Mucosa of stomach (tissue), 1 donor: Measurements from ENCODE around the gene COX6A1.
"Not testable (repeated sequence)": the region's sequence is repeated elsewhere in the genome, so short reads cannot be mapped to it uniquely, and the experiment has no call there.

Experiments used
- H3K27me3 ChIP-seq: one replicate; pipeline ENCODE4 v1.7.0; 2013; ENCODE audit warnings: mild to moderate bottlenecking, low read length; ENCODE audit not compliant: control insufficient read depth, insufficient read depth
- H3K36me3 ChIP-seq: one replicate; pipeline ENCODE4 v1.7.0; 2013; ENCODE audit warnings: low read length; ENCODE audit not compliant: control insufficient read depth, insufficient read depth
- H3K4me1 ChIP-seq: one replicate; pipeline ENCODE4 v1.7.0; 2013; ENCODE audit warnings: mild to moderate bottlenecking, low read length; ENCODE audit not compliant: control insufficient read depth, insufficient read depth
- H3K4me3 ChIP-seq: one replicate; pipeline ENCODE4 v1.7.0; 2013; ENCODE audit warnings: low read length
- H3K9ac ChIP-seq: one replicate; pipeline ENCODE4 v1.7.0; 2013; ENCODE audit warnings: mild to moderate bottlenecking, low read length, moderate library complexity
- H3K9me3 ChIP-seq: one replicate; pipeline ENCODE4 v1.7.0; 2013; ENCODE audit warnings: mild to moderate bottlenecking, low read length, moderate library complexity; ENCODE audit not compliant: control insufficient read depth
- donor health status: Pancreatic carcinoma.

The COX6A1 gene

DNA sequence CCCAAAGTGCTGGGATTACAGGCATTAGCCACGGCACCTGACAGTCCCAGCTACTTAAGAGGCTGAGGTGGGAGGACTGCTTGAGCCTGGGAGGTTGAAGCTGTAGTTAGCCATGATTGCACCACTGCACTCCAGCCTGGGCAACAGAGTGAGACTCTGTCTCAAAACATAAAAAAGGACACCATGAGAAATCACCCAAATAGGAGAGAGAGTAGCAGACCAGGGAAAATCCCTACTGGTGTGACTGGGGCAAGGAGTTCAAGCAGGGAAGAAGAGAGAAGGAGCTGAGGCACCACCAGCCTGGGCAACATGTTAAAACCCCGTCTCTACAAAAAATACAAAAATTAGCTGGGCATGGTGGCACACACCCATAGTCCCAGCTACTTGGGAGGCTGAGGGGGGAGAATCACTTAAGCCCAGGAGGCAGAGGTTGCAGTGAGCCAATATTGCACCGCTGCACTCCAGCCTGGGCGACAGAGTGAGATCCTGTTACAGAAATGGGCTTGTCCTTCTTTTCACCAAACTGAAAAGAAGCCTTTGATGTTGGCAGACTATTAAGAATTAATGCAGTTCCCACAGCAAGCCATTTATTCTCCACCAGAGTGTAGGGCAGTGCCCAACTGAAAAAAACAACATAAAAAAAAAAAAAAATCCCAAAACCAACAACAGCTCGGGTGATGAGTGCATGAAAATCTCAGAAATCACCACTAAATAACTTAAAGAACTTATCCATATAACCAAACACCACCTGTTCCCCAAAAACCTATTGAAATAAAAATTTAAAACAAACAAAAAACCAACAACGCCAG lies 36.1 kb downstream of the COX6A1 start:
- H3K9me3 ChIP-seq: no peaks in the 10 kb centered on the region
- H3K4me1 ChIP-seq: peaks cover 5% of the 10 kb centered on the region
- no peak overlapping the region for H3K4me3 ChIP-seq
- no peak overlapping the region for H3K9ac ChIP-seq
- no peaks in the 10 kb centered on the region for H3K27me3 ChIP-seq
- H3K36me3 ChIP-seq: no peaks in the 10 kb centered on the region

DNA sequence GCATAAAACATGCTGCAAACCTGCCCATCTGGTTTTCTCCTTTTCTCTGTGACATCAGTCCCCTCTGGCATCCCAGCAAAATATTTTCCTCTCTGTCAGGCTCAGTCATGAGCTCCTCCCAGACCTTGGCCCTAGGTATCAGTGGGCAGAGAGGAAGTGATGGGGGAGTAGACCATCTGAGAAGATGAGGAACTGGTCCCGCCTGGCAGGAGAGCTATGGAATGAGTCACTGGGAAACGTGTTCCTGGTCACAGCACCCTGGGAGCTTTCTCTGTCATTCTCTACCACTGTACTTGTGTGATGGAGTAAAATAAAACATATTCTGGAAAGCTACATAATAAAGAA lies 36.7 kb downstream of the COX6A1 start:
- Histone ChIP-seq H3K4me1 (peaks cover 5% of the 10 kb centered on the region), H3K9ac (no peak overlapping the region), H3K36me3 (no peaks in the 10 kb centered on the region), H3K27me3 (no peaks in the 10 kb centered on the region), H3K9me3 (no peaks in the 10 kb centered on the region), H3K4me3 (no peak overlapping the region)

DNA sequence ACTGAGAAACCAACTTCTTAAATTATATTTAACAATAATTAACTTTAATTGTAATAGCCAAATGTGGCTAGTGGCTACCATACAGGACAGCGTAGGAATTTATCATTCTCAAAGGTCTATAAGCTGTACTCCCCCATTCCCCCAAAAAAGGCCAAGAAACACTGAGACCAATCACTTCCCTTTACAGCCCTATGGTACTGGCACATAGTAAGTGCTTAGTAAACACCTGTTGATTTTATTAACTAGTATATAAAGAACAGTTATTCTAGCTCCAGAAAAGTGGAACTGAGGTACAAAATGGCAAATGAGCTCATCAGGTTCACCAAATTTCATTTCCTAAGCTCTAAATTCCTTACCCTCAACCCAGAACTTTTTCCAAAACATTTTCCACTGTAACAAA lies 37.7 kb downstream of the COX6A1 start:
- Histone ChIP-seq H3K9me3 (no peaks in the 10 kb centered on the region), H3K4me3 (no peak overlapping the region), H3K4me1 (peaks cover 5% of the 10 kb centered on the region), H3K27me3 (no peaks in the 10 kb centered on the region), H3K9ac (no peak overlapping the region), H3K36me3 (no peaks in the 10 kb centered on the region)

DNA sequence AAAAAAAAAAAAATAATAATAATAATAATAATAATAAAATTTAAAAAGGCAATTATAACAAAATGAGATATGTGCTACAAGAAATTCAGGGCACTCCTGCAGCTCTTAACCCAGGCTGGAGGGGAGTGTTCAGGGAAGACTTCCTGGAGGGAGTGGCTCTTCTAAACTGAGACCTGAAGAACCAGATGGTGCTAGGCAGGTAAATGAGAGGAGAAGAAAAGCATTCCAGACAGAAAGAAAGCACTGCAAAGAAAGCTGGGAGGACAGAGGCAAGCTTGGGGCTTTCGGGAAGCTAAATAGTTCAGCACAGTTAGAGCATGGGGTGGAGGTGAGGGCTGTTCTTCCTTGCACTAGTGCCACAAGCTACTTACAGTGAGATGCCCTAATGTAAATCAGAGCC lies 41.5 kb downstream of the COX6A1 start:
- Histone ChIP-seq H3K4me1 (no peaks in the 10 kb centered on the region), H3K27me3 (no peaks in the 10 kb centered on the region), H3K36me3 (no peaks in the 10 kb centered on the region), H3K9ac (no peak overlapping the region), H3K9me3 (no peaks in the 10 kb centered on the region), H3K4me3 (no peak overlapping the region)

DNA sequence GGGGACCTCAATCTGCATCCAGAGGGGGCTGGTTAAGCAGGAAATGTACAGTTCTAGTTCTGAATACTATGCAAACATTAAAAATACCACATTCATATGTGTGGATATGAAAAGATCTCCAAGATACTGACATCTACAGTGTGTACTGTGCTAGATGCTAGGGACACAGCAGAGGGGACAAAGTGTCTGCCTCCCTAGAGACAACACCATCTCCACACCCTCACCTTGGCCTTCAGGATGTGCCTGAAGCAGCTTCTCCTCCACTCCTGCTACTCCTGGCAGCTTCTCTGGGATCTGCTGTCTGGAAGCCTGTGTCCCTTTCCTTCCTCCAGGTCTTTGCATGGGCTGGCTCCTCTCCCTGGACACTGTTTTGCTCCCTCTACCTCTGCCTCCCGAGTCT lies 42.3 kb downstream of the COX6A1 start:
- no peaks in the 10 kb centered on the region for H3K9me3 ChIP-seq
- no peaks in the 10 kb centered on the region for H3K4me1 ChIP-seq
- H3K27me3 ChIP-seq: no peaks in the 10 kb centered on the region
- no peak overlapping the region for H3K4me3 ChIP-seq
- no peaks in the 10 kb centered on the region for H3K36me3 ChIP-seq
- H3K9ac ChIP-seq: no peak overlapping the region

DNA sequence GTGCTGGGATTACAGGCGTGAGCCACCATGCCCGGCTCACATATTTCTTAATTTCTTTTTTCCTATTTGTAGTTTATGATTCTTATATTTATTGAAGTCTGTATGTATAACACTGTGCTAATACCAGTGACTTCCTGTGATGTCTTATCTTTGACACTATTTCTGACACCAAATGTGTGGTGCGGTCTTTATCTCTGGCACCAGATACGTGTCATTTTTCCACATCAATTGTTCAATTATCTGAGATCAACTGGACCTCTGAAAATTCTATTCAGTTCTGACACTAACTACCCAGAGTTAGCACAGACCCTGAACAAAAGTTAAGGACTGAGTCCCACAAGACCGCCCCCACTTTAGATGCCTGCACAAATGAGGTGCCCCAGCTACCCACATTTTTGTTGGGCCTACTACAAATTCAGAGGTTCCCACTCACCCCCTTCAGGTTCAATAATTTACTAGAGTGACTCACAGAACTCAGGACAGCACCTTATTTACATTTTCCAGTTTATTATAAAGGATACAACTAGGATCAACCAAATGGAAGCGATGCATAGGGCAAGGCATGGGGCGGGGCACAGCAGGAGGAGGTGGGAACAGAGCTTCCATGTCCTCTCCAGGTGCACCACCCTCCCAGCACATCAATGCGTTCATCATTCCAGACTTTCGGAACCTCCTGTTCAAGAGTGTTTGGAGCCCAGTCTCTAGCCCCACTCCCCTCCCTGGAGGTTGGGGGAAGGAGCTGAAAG lies 43.3 kb downstream of the COX6A1 start:
- H3K27me3 ChIP-seq: no peaks in the 10 kb centered on the region
- H3K4me1 ChIP-seq: no peaks in the 10 kb centered on the region
- H3K36me3 ChIP-seq: no peaks in the 10 kb centered on the region
- H3K9ac ChIP-seq: no peak overlapping the region
- no peaks in the 10 kb centered on the region for H3K9me3 ChIP-seq
- H3K4me3 ChIP-seq: no peak overlapping the region

DNA sequence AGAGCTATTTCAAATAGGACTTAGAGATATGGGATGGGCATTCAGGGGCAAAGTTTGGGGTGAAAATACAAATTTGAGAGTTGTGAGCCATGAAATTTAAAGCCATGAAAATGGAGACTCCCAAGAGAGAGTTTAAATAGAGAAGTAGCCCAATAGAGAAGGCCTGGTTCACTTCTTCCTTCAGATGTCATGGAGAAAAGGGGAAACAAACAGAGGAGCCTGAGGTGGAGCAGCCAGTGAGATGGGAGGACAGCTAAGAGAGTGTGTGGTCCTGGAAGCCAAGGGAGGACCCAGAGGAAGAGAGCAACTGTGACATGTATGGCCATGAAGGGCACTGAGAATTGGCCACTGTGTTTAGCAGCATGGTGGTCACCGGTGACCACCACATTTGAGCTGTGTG lies 45.7 kb downstream of the COX6A1 start:
- Histone ChIP-seq H3K4me1 (no peaks in the 10 kb centered on the region), H3K9me3 (no peaks in the 10 kb centered on the region), H3K9ac (no peak overlapping the region), H3K4me3 (no peak overlapping the region), H3K36me3 (no peaks in the 10 kb centered on the region), H3K27me3 (no peaks in the 10 kb centered on the region)

DNA sequence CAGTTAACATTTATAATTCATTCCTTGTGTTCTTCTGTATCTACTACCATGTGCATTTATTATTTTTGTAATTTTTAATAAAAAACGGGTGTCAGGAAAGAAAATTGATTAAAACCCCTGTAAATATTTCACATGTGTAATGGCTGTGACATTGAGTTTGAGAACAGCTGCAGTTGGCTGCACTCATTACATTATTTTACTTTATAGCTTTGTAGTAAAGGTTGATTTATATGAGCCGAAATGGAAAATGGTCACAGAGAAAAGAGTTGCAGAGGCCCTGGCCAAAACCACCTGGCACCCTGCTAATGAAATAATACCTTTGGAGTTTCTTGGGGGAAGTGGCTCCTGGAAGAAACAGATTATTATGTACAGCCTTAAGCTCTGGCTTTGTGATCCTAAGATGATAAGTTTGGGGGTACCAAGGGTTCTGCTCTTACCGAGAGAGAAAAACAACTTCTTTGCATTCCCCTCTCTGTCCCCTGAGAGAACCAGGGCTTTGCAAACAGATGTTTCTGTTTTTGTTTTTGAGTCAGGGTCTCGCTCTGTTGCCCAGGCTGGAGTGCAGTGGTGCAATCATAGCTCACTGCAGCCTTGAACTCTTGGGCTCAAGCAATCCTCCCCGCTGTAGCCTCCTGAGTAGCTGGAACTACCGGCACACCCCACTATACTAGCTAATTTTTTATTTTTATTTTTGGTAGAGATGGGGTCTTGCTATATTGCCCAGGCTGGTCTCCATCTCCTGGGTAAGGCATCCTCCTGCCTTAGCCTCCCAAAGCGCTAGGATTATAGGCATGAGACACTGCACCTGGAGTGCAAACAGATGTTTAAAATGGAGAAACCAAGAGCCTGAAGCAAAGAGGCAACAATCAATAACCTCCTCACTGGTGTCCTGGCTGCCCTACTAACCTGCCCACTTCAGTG lies 48.3 kb downstream of the COX6A1 start:
- Histone ChIP-seq H3K36me3 (no peaks in the 10 kb centered on the region), H3K4me1 (no peaks in the 10 kb centered on the region), H3K9me3 (no peaks in the 10 kb centered on the region), H3K9ac (no peak overlapping the region), H3K4me3 (no peak overlapping the region), H3K27me3 (no peaks in the 10 kb centered on the region)

DNA sequence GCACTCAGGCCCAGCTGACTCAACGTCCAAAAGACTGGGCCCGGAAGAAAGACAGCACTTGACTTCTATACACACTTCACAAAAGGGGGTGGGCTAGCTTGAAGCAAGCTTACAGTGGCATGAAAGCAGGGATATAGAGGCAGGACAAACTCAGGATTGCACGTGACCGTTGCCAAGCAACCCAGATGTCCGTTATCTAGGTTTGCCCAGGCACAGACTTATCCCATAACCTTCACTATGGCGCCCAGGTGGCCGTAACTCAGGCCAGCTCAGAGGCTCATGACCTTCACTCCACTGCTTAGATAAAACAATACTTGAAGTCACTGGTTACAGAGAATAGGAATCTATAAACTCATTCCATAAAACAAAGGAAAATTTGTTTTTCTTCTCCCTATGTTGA lies 49.6 kb downstream of the COX6A1 start:
- not testable (repeated sequence) for H3K9me3 ChIP-seq, H3K4me1 ChIP-seq, H3K9ac ChIP-seq, H3K4me3 ChIP-seq, H3K27me3 ChIP-seq, H3K36me3 ChIP-seq

DNA sequence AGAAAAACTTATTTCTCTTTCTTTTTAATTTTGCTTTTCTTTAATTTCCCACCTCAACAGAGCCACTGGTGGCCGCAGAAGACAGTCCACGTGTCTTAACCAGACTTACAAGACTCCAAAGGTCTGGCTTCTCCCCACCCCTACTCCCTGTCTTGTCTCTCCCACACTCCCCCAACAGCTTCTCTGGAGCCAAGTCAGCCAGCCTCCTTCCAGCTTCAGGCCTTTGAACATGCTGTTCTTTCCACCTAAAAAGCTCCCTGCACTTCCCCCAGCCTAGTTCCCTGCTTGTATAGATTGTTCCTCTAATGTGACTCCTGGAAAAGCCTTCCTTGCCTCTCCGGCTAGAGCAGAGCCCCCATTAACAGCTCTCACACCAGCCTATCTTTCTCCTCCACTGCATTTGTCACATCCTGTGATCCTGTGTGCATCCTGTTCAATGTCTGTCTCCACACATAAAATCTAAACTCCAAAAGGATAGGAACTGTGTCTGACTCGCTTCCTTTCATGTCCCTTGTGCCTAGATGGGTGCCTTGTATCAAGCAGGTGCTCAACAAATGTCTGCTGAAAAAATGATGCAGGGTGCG lies 50.2 kb downstream of the COX6A1 start:
- no peaks in the 10 kb centered on the region for H3K27me3 ChIP-seq
- H3K4me1 ChIP-seq: no peaks in the 10 kb centered on the region
- H3K9ac ChIP-seq: no peak overlapping the region
- no peaks in the 10 kb centered on the region for H3K9me3 ChIP-seq
- no peaks in the 10 kb centered on the region for H3K36me3 ChIP-seq
- no peak overlapping the region for H3K4me3 ChIP-seq

DNA sequence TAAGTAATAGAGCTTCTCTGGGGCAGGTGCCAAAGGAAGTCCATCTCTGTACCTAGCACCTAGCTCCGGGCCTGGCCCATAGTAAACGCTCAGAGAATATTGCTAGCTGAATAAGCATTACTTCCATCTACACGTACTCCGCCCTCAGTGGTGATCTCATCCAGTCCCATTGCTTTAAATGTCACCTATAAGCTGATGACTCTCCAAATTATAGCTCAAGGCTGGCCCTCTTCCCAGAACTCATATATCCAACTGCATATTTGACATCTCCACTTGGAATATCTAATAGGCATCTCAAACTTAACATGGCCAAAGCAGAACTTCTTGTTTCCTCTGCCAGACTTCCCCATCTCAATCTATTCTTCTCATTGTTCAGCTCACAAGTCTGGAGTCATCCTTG lies 51.1 kb downstream of the COX6A1 start:
- no peak overlapping the region for H3K9ac ChIP-seq
- no peaks in the 10 kb centered on the region for H3K9me3 ChIP-seq
- no peaks in the 10 kb centered on the region for H3K27me3 ChIP-seq
- no peaks in the 10 kb centered on the region for H3K36me3 ChIP-seq
- H3K4me1 ChIP-seq: no peaks in the 10 kb centered on the region
- H3K4me3 ChIP-seq: no peak overlapping the region

DNA sequence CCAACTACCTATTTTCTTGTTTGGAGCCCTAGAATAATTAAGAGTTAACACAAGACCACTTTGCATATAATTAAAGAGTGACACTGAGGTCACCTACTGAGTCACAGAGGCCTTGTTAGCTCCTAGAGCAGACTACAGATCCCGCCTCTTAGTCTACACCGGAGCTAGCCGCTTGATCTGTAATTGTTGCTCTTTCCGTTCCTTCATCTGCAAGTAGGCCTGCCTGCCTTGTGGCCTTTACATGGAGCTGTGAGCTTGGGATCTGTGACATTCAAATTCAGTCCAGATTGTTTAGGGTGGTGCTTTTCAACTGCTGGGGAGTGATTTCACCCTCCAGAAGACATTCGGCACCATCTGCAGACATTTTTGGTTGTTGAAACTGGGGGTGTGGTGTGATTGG lies 52.4 kb downstream of the COX6A1 start:
- Histone ChIP-seq H3K9me3 (no peaks in the 10 kb centered on the region), H3K36me3 (no peaks in the 10 kb centered on the region), H3K4me3 (no peak overlapping the region), H3K27me3 (no peaks in the 10 kb centered on the region), H3K4me1 (no peaks in the 10 kb centered on the region), H3K9ac (no peak overlapping the region)
